HCT116 (cell line): Measurements from ENCODE around the gene FSTL4.

Experiments
- CEBPB ChIP-seq: IDR thresholded peaks from 2 replicates; pipeline ENCODE4 v1.6.1; 2012; ENCODE audit warnings: low read depth
- EZH2 ChIP-seq: fragments of 200-600 bp; sonication (generic); IDR thresholded peaks from 2 replicates; pipeline ENCODE4 v1.6.1; 2017; ENCODE audit warnings: antibody characterized with exemption, mixed run types
- EZH2phosphoT487 ChIP-seq: fragments of 200-600 bp; IDR thresholded peaks from 2 replicates; pipeline ENCODE4 v1.6.1; 2018; ENCODE audit warnings: antibody characterized with exemption, borderline replicate concordance
- JUND ChIP-seq: IDR thresholded peaks from 2 replicates; pipeline ENCODE4 v1.6.1; 2012
- POLR2A ChIP-seq: IDR thresholded peaks from 2 replicates; pipeline ENCODE4 v1.7.0; 2011; ENCODE audit warnings: borderline replicate concordance; ENCODE audit not compliant: insufficient read depth, insufficient read length; ENCODE audit errors: extremely low read depth
- RAD21 ChIP-seq: IDR thresholded peaks from 2 replicates; pipeline ENCODE4 v1.6.1; 2012; ENCODE audit warnings: low read depth, mild to moderate bottlenecking
- YY1 ChIP-seq: IDR thresholded peaks from 2 replicates; pipeline ENCODE4 v1.6.1; 2011; ENCODE audit warnings: low read length, low read depth, moderate library complexity, mild to moderate bottlenecking; ENCODE audit not compliant: insufficient replicate concordance; ENCODE audit errors: extremely low read depth
- TF ChIP-seq, protein P1 (sequence below), 3 experiments: fragments of 200-600 bp in 1 of 3; sonication (generic) in 1 of 3; IDR thresholded peaks in 2 of 3; conservative IDR thresholded peaks in 1 of 3; 2 replicates each; pipeline ENCODE4 v1.5.1; 2012 to 2017; ENCODE audit warnings: low read depth in 2 of 3, low read length in 2 of 3, antibody characterized with exemption in 1 of 3, borderline replicate concordance in 1 of 3, control low read depth in 1 of 3, mild to moderate bottlenecking in 1 of 3, mixed read lengths in 1 of 3, mixed run types in 1 of 3, moderate library complexity in 1 of 3; ENCODE audit not compliant: insufficient read depth in 1 of 3
- TF ChIP-seq, protein P2 (sequence below): IDR thresholded peaks from 2 replicates; pipeline ENCODE4 v1.6.1; 2012
- TF ChIP-seq, protein P3 (sequence below): IDR thresholded peaks from 2 replicates; pipeline ENCODE4 v1.6.1; 2012; ENCODE audit warnings: low read depth

DNA sequence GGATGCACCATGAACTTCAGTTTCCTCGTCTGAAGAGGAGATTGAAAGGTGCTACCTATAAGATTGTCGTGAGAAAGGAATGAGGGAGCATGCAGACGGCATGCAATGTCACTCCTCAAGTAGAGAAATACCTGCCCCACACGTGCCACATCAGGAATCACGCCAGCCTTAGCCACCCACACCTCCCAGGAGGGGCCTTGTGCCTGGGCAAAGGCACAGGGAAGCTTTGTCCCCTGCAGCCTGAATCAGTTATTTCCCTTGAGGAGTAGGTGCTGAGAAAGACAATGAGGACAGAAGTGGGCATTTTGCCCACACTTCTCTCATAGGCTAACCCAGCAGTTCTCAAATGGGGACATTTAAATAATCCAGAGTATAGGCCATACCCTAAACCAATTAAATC lies 31.0 kb downstream of the FSTL4 start:
- TF ChIP-seq YY1, result no peak
- TF ChIP-seq RAD21, result no peak
- TF ChIP-seq, protein P1, sequence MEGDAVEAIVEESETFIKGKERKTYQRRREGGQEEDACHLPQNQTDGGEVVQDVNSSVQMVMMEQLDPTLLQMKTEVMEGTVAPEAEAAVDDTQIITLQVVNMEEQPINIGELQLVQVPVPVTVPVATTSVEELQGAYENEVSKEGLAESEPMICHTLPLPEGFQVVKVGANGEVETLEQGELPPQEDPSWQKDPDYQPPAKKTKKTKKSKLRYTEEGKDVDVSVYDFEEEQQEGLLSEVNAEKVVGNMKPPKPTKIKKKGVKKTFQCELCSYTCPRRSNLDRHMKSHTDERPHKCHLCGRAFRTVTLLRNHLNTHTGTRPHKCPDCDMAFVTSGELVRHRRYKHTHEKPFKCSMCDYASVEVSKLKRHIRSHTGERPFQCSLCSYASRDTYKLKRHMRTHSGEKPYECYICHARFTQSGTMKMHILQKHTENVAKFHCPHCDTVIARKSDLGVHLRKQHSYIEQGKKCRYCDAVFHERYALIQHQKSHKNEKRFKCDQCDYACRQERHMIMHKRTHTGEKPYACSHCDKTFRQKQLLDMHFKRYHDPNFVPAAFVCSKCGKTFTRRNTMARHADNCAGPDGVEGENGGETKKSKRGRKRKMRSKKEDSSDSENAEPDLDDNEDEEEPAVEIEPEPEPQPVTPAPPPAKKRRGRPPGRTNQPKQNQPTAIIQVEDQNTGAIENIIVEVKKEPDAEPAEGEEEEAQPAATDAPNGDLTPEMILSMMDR (IDR thresholded peaks at IDR 0.05 in 2 of 3, conservative IDR thresholded peaks at IDR 0.05 in 1 of 3; ENCODE audit: borderline replicate concordance in 1 of 3, insufficient read depth in 1 of 3, low read depth in 2 of 3, low read length in 2 of 3), result no peak
- TF ChIP-seq JUND, result no peak
- no peak for TF ChIP-seq CEBPB
- no peak for TF ChIP-seq EZH2
- no peak for TF ChIP-seq POLR2A
- TF ChIP-seq, protein P2, sequence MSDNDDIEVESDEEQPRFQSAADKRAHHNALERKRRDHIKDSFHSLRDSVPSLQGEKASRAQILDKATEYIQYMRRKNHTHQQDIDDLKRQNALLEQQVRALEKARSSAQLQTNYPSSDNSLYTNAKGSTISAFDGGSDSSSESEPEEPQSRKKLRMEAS, result no peak
- TF ChIP-seq EZH2phosphoT487, result no peak
- TF ChIP-seq, protein P3, sequence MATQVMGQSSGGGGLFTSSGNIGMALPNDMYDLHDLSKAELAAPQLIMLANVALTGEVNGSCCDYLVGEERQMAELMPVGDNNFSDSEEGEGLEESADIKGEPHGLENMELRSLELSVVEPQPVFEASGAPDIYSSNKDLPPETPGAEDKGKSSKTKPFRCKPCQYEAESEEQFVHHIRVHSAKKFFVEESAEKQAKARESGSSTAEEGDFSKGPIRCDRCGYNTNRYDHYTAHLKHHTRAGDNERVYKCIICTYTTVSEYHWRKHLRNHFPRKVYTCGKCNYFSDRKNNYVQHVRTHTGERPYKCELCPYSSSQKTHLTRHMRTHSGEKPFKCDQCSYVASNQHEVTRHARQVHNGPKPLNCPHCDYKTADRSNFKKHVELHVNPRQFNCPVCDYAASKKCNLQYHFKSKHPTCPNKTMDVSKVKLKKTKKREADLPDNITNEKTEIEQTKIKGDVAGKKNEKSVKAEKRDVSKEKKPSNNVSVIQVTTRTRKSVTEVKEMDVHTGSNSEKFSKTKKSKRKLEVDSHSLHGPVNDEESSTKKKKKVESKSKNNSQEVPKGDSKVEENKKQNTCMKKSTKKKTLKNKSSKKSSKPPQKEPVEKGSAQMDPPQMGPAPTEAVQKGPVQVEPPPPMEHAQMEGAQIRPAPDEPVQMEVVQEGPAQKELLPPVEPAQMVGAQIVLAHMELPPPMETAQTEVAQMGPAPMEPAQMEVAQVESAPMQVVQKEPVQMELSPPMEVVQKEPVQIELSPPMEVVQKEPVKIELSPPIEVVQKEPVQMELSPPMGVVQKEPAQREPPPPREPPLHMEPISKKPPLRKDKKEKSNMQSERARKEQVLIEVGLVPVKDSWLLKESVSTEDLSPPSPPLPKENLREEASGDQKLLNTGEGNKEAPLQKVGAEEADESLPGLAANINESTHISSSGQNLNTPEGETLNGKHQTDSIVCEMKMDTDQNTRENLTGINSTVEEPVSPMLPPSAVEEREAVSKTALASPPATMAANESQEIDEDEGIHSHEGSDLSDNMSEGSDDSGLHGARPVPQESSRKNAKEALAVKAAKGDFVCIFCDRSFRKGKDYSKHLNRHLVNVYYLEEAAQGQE, result no peak
